HFFc6 (cell line): ENCODE results near the gene FAM83B. TPM values are rescaled to one million over a fixed set of nuclear protein-coding genes. Genes with fewer than 3 reads are reported as not detected.
"Not testable (repeated sequence)": the region's sequence is repeated elsewhere in the genome, so short reads cannot be mapped to it uniquely, and the experiment has no call there.

Experiments used
- DNase-seq: peaks from one replicate; pipeline ENCODE4 v3.0.0-alpha.2; 2018
- H3K27ac Mint-ChIP-seq: 2 replicates; pipeline ENCODE4 v1.8.0; 2020; ENCODE audit warnings: mild to moderate bottlenecking, mixed read lengths
- H3K27me3 Mint-ChIP-seq: 2 replicates; pipeline ENCODE4 v1.8.0; 2021; ENCODE audit warnings: mild to moderate bottlenecking, moderate library complexity, mixed read lengths; ENCODE audit not compliant: insufficient read depth
- H3K36me3 Mint-ChIP-seq: 2 replicates; pipeline ENCODE4 v1.8.0; 2021; ENCODE audit warnings: low read depth, mixed read lengths
- H3K4me1 Mint-ChIP-seq: 2 replicates; pipeline ENCODE4 v1.8.0; 2020; ENCODE audit warnings: low read depth, mixed read lengths
- H3K4me3 Mint-ChIP-seq: 2 replicates; pipeline ENCODE4 v1.8.0; 2020; ENCODE audit warnings: mild to moderate bottlenecking, moderate library complexity, mixed read lengths
- H3K9me3 Mint-ChIP-seq: 2 replicates; pipeline ENCODE4 v1.8.0; 2020; ENCODE audit warnings: mild to moderate bottlenecking, mixed read lengths
- total RNA-seq, 6 experiments: library from RNA; stranded (reverse); fragmentation: NEBNext Ultra II Directional; extraction: Animal tissue kit (Norgen Biotek cat#: 25700); gene quantifications; 2 replicates in 1 of 6; 3 replicates in 5 of 6; pipeline ENCODE4 v1.2.3, GENCODE V29; 2021
- TF ChIP-seq, protein P1 (sequence below): fragments of 200-600 bp; sonication (generic); IDR thresholded peaks from 2 replicates; pipeline ENCODE4 v1.5.0; 2021; ENCODE audit warnings: antibody characterized with exemption, mild to moderate bottlenecking

The FAM83B gene
- total RNA-seq, 6 experiments from 2014 or later = not detected

DNA sequence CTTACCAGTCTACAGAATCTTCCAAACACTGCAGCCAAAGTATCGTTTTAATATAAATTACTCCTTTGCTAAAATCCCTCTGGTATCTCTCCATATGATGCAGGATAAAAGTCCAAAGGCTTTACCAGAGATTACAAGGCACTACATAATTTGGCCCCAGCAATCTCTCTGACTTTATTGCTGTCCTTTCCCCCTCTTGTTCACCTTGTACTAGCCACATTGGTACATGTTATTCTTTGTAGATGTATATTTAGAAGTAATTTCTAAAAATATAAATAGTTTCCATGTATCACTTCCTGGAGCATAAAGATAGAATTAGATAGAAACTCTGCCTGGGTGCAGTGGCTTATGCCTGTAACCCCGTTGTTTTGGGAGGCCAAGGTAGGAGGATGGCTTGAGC is 28.7 kb upstream of the FAM83B start:
- DNase-seq = no peak
- Mint-ChIP-seq H3K27ac (no peak overlapping the region), H3K27me3 (no peaks in the 10 kb centered on the region), H3K36me3 (no peaks in the 10 kb centered on the region), H3K4me3 (no peak overlapping the region), H3K4me1 (no peaks in the 10 kb centered on the region), H3K9me3 (peaks cover under 1% of the 10 kb centered on the region)
- TF ChIP-seq, protein P1, sequence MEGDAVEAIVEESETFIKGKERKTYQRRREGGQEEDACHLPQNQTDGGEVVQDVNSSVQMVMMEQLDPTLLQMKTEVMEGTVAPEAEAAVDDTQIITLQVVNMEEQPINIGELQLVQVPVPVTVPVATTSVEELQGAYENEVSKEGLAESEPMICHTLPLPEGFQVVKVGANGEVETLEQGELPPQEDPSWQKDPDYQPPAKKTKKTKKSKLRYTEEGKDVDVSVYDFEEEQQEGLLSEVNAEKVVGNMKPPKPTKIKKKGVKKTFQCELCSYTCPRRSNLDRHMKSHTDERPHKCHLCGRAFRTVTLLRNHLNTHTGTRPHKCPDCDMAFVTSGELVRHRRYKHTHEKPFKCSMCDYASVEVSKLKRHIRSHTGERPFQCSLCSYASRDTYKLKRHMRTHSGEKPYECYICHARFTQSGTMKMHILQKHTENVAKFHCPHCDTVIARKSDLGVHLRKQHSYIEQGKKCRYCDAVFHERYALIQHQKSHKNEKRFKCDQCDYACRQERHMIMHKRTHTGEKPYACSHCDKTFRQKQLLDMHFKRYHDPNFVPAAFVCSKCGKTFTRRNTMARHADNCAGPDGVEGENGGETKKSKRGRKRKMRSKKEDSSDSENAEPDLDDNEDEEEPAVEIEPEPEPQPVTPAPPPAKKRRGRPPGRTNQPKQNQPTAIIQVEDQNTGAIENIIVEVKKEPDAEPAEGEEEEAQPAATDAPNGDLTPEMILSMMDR = no peak

DNA sequence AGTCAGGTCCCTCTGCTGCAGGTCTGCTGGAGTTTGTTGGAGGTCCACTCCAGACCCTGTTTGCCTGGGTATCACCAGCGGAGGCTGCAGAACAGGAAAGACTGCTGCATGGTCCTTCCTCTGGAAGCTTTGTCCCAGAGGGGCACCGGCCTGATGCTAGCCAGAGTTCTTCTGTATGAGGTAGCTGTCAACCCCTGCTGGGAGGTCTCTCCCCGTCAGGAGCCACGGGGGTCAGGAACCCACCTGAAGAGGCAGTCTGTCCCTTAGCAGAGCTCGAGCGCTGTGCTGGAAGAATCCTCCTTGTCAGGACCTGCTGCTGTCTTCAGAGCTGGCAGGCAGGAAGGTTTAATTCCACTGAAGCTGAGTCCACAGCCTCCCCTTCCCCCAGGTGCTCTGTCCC is 22.3 kb upstream of the FAM83B start:
- not testable (repeated sequence) for H3K27me3 Mint-ChIP-seq, H3K4me1 Mint-ChIP-seq, H3K4me3 Mint-ChIP-seq, DNase-seq, H3K36me3 Mint-ChIP-seq, H3K9me3 Mint-ChIP-seq, H3K27ac Mint-ChIP-seq

- Mint-ChIP-seq H3K9me3 (no peaks in the 10 kb centered on the region; the same call in 1 of the 2 replicates), H3K27ac (no peak overlapping the region)
- TF ChIP-seq, protein P1 = no peak
Measured at GRCh38 chr6:54827010-54827409, 19.6 kb upstream of the FAM83B start.

GRCh38 chr6:54830216-54830615 is 16.4 kb upstream of the FAM83B start:
- Mint-ChIP-seq H3K4me1 (no peaks in the 10 kb centered on the region), H3K27me3 (peaks cover 1% of the 10 kb centered on the region; the same call in 1 of the 2 replicates), H3K4me3 (no peak overlapping the region), H3K36me3 (no peaks in the 10 kb centered on the region), H3K27ac (no peak overlapping the region), H3K9me3 (no peaks in the 10 kb centered on the region; the same call in 1 of the 2 replicates)
- no peak for DNase-seq
- TF ChIP-seq, protein P1 = no peak

More at GRCh38 chr6:54827010-54827409, 19.6 kb upstream of the FAM83B start:
- no peak overlapping the region for H3K4me3 Mint-ChIP-seq
- H3K36me3 Mint-ChIP-seq = no peaks in the 10 kb centered on the region
- peaks cover 1% of the 10 kb centered on the region; the same call in 1 of the 2 replicates for H3K27me3 Mint-ChIP-seq
- DNase-seq = no peak
- H3K4me1 Mint-ChIP-seq = no peaks in the 10 kb centered on the region

GRCh38 chr6:54835176-54835575 is 11.4 kb upstream of the FAM83B start:
- no peak overlapping the region for H3K4me3 Mint-ChIP-seq
- no peak for DNase-seq
- H3K9me3 Mint-ChIP-seq = no peaks in the 10 kb centered on the region; the same call in 1 of the 2 replicates
- no peaks in the 10 kb centered on the region for H3K4me1 Mint-ChIP-seq
- TF ChIP-seq, protein P1 = no peak
- no peaks in the 10 kb centered on the region for H3K36me3 Mint-ChIP-seq
- peaks cover 1% of the 10 kb centered on the region; the same call in 1 of the 2 replicates for H3K27me3 Mint-ChIP-seq
- H3K27ac Mint-ChIP-seq = no peak overlapping the region

GRCh38 chr6:54846857-54847674 is 495 bp downstream of the FAM83B start:
- Mint-ChIP-seq H3K27ac (no peak overlapping the region), H3K4me1 (no peaks in the 10 kb centered on the region), H3K27me3 (peaks cover 14% of the 10 kb centered on the region), H3K4me3 (peak overlapping the region; percentile 68), H3K9me3 (no peaks in the 10 kb centered on the region), H3K36me3 (no peaks in the 10 kb centered on the region)
- DNase-seq = no peak
- TF ChIP-seq, protein P1 = no peak
